GM12878 (cell line): Measurements from ENCODE around the gene TSNAX. TPM values are rescaled to one million over a fixed set of nuclear protein-coding genes. Genes with fewer than 3 reads are reported as not detected.

Experiments
- ATAC-seq: fragments of 200-7000 bp; cut with Tn5 transposase; 3 replicates; pipeline ENCODE4 v1.9.1; 2020; ENCODE audit warnings: mild to moderate bottlenecking, moderate library complexity
- BruUV-seq: library from RNA; stranded (reverse); fragments of 400-500 nt; replicated peaks from 2 replicates; lab custom pipeline; 2021; lab: Mats Ljungman, UMichigan
- CTCF ChIA-PET: fragments of 300-600 bp; sonication (Branson Sonifier 250); formaldehyde crosslinking; extraction: SDS; loops from one replicate; lab custom pipeline; 2021; ENCODE audit warnings: inconsistent platforms; lab: Yijun Ruan, JAX
- POLR2A ChIA-PET: fragments of 350-600 bp; formaldehyde crosslinking; extraction: SDS; loops from one replicate; lab custom pipeline; 2021; ENCODE audit warnings: inconsistent platforms; lab: Charles Lee
- RAD21 ChIA-PET: fragments of 300-600 bp; sonication (Branson Sonifier 250); formaldehyde crosslinking; loops from one replicate; lab custom pipeline; 2023; ENCODE audit warnings: antibody characterized with exemption; ENCODE audit not compliant: unreplicated experiment; lab: Charles Lee
- SMC1A ChIA-PET: fragments of 300-600 bp; sonication (Branson Sonifier 250); formaldehyde crosslinking; loops from one replicate; lab custom pipeline; 2023; ENCODE audit not compliant: unreplicated experiment, uncharacterized antibody; lab: Charles Lee
- DNase-seq: peaks from one replicate; pipeline ENCODE4 v3.0.0-alpha.2; 2011; ENCODE audit warnings: low read depth, low spot score
- FAIRE-seq: peaks from 3 replicates; lab custom pipeline; 2011; peaks lifted over from hg19 to GRCh38; lab: Jason Lieb, UNC
- H2AFZ ChIP-seq: 2 replicates; pipeline ENCODE4 v1.6.0; 2011; ENCODE audit warnings: low read depth, low read length, control low read depth; ENCODE audit not compliant: control insufficient read depth
- H3K27ac ChIP-seq: 2 replicates; pipeline ENCODE4 v1.5.1; 2011; ENCODE audit warnings: control low read depth; ENCODE audit not compliant: control insufficient read depth, insufficient read depth
- H3K27me3 ChIP-seq, 2 experiments: replicated peaks in 1 of 2; 2 replicates each; pipeline versions ENCODE4 v1.6.0 to v1.6.1; 2011; ENCODE audit warnings: low read length in 1 of 2; ENCODE audit not compliant: control insufficient read depth in 2 of 2, insufficient read depth in 2 of 2
- H3K36me3 ChIP-seq, 2 experiments: 2 replicates each; pipeline ENCODE4 v1.5.1; 2011; ENCODE audit warnings: low read length in 1 of 2; ENCODE audit not compliant: control insufficient read depth in 2 of 2, insufficient read depth in 2 of 2
- H3K4me1 ChIP-seq: 2 replicates; pipeline ENCODE4 v1.6.1; 2011; ENCODE audit warnings: mild to moderate bottlenecking, low read length, moderate library complexity, mixed read lengths; ENCODE audit not compliant: control insufficient read depth, insufficient read depth
- H3K4me2 ChIP-seq: 2 replicates; pipeline ENCODE4 v1.6.0; 2011; ENCODE audit warnings: control low read depth; ENCODE audit not compliant: control insufficient read depth, insufficient read depth
- H3K4me3 ChIP-seq: fragments of 200-600 bp; sonication (generic); 2 replicates; pipeline ENCODE4 v1.5.1; 2016
- H3K79me2 ChIP-seq: 2 replicates; pipeline ENCODE4 v1.6.0; 2011; ENCODE audit warnings: low read length; ENCODE audit not compliant: control insufficient read depth, insufficient read depth
- H3K9ac ChIP-seq: 2 replicates; pipeline ENCODE4 v1.8.0; 2011; ENCODE audit warnings: low read length, control low read depth, mixed read lengths; ENCODE audit not compliant: control insufficient read depth, insufficient read depth
- H3K9me3 ChIP-seq: replicated peaks from 3 replicates; pipeline ENCODE4 v1.5.1; 2011; ENCODE audit warnings: mild to moderate bottlenecking, low read length; ENCODE audit not compliant: control insufficient read depth, insufficient read depth
- H4K20me1 ChIP-seq: 2 replicates; pipeline ENCODE4 v1.6.0; 2011; ENCODE audit not compliant: control insufficient read depth, insufficient read depth
- CBFB ChIP-seq: IDR thresholded peaks from 2 replicates; pipeline ENCODE4 v1.6.1; 2016; ENCODE audit warnings: antibody characterized with exemption, low read depth
- CEBPB ChIP-seq, 2 experiments: fragments of 150-350 bp in 1 of 2; IDR thresholded peaks; 2 replicates each; pipeline ENCODE4 v1.6.1; 2012 to 2014; ENCODE audit warnings: low read depth in 2 of 2, low read length in 2 of 2, borderline replicate concordance in 1 of 2, inconsistent platforms in 1 of 2
- GATAD2B ChIP-seq: fragments of 450-650 bp; conservative IDR thresholded peaks from 2 replicates; pipeline ENCODE4 v1.6.1; 2017; ENCODE audit warnings: low read depth, mild to moderate bottlenecking, moderate library complexity
- HDGF ChIP-seq: fragments of 450-650 bp; IDR thresholded peaks from 2 replicates; pipeline ENCODE4 v1.6.1; 2016; ENCODE audit warnings: antibody characterized with exemption
- NBN ChIP-seq: fragments of 450-650 bp; IDR thresholded peaks from 2 replicates; pipeline ENCODE4 v1.6.1; 2016
- NFYB ChIP-seq: IDR thresholded peaks from 2 replicates; pipeline ENCODE4 v1.6.1; 2011; ENCODE audit warnings: low read depth, mild to moderate bottlenecking, low read length, improper control_type of control experiment, moderate library complexity; ENCODE audit not compliant: insufficient read depth
- SMAD1 ChIP-seq: fragments of 450-650 bp; IDR thresholded peaks from 2 replicates; pipeline ENCODE4 v1.6.1; 2018; ENCODE audit warnings: mild to moderate bottlenecking, low read depth; ENCODE audit not compliant: partially characterized antibody
- SREBF1 ChIP-seq: IDR thresholded peaks from 2 replicates; pipeline ENCODE4 v1.6.1; 2012; ENCODE audit warnings: mild to moderate bottlenecking, low read length
- YBX1 ChIP-seq: fragments of 450-650 bp; IDR thresholded peaks from 2 replicates; pipeline ENCODE4 v1.6.1; 2016; ENCODE audit warnings: antibody characterized with exemption
- ZBED1 ChIP-seq: IDR thresholded peaks from 2 replicates; pipeline ENCODE4 v1.6.1; 2016; ENCODE audit warnings: borderline replicate concordance
- ZNF622 ChIP-seq: fragments of 450-650 bp; IDR thresholded peaks from 2 replicates; pipeline ENCODE4 v1.6.1; 2017; ENCODE audit warnings: mild to moderate bottlenecking, inconsistent platforms
- WGBS: methylation state at CpG from one replicate; pipeline ENCODE4 v1.1.6; 2016; ENCODE audit warnings: low lambda C conversion rate; ENCODE audit not compliant: insufficient replicate concordance, insufficient coverage; ENCODE audit errors: missing lambda C conversion rate; 5-methylcytosine and 5-hydroxymethylcytosine counted together
- in situ Hi-C: fragments of 300-500 bp; cut with MboI; formaldehyde crosslinking; loops from 9 replicates; pipeline ENCODE4 v1.14.3; 2018; ENCODE audit warnings: mixed read lengths
- intact Hi-C: fragments of 100-400 bp; cut with micrococcal nuclease; formaldehyde crosslinking; loops from one replicate; pipeline ENCODE4 v1.14.2; 2022; ENCODE audit not compliant: unreplicated experiment
- polyA plus RNA-seq, 11 experiments: library from polyadenylated mRNA; depleted of rRNA in 4 of 11; unstranded in 6 of 11; stranded (reverse) in 5 of 11; fragments of >200 nt; fragmentation: Nextera tagmentation in 4 of 11; fragmentation: Illumina TruSeq in 1 of 11; extraction: Ambion mirVana in 4 of 11; extraction: Trizol in 1 of 11; gene quantifications; 1 replicate in 1 of 11; 2 replicates in 10 of 11; pipeline versions ENCODE4 v1.2.1 to v1.2.3, GENCODE V29; 2011 to 2016; ENCODE audit warnings: inconsistent platforms in 2 of 11, missing spikeins in 2 of 11, low read depth in 1 of 11
- total RNA-seq, 4 experiments: library from RNA; depleted of rRNA in 3 of 4; stranded (reverse); fragments of >200 nt in 3 of 4; fragmentation: Illumina TruSeq in 1 of 4; extraction: Trizol in 1 of 4; gene quantifications; 2 replicates each; pipeline versions ENCODE4 v1.2.1 to v1.2.3, GENCODE V29; 2013 to 2021
- TF ChIP-seq, protein P1 (sequence below): IDR thresholded peaks from 2 replicates; pipeline ENCODE4 v1.6.1; 2011; ENCODE audit warnings: low read depth, mild to moderate bottlenecking, low read length, moderate library complexity, borderline replicate concordance; ENCODE audit errors: extremely low read depth
- TF ChIP-seq, protein P2 (sequence below): IDR thresholded peaks from 2 replicates; pipeline ENCODE4 v1.6.1; 2012; ENCODE audit warnings: low read depth, low read length, improper control_type of control experiment
- TF ChIP-seq, protein P3 (sequence below), 3 experiments: IDR thresholded peaks in 2 of 3; conservative IDR thresholded peaks in 1 of 3; 2 replicates each; pipeline ENCODE4 v1.5.1; 2011; ENCODE audit warnings: low read depth in 3 of 3, low read length in 3 of 3, mild to moderate bottlenecking in 3 of 3, control low read depth in 2 of 3, moderate library complexity in 2 of 3, inconsistent platforms in 1 of 3, mixed read lengths in 1 of 3; ENCODE audit not compliant: control insufficient read depth in 2 of 3, insufficient read depth in 1 of 3; ENCODE audit errors: extremely low read depth in 1 of 3
- TF ChIP-seq, protein P4 (sequence below): fragments of 150-350 bp; IDR thresholded peaks from 2 replicates; pipeline ENCODE4 v1.6.1; 2016; ENCODE audit warnings: low read depth, low read length
- TF ChIP-seq, protein P5 (sequence below): fragments of 450-650 bp; IDR thresholded peaks from 2 replicates; pipeline ENCODE4 v1.6.1; 2016; ENCODE audit warnings: mild to moderate bottlenecking

Gene TSNAX
- total and polyA plus RNA-seq, 10 of the 15 experiments (the other 5 are each of a cell fraction or from before 2014, with no cell fraction given): 24.8 to 49.7 (median 35.6) TPM

DNA sequence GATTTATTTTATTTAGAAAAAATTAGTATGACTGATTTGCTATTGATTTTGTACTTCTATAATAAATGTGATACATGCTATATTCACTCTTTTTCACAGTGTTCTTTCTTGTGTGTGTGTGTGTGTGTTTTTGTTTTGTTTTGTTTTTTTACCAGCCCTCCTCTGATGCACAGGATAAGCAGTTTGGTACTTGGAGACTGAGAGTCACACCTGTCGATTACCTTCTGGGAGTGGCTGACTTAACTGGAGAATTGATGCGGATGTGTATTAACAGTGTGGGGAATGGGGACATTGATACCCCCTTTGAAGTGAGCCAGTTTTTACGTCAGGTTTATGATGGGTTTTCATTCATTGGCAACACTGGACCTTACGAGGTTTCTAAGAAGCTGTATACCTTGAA lies 35.9 kb downstream of the TSNAX start:
- in situ Hi-C loops: no loop called here
- H3K27ac ChIP-seq: no peak overlapping the region
- CTCF ChIA-PET: no interaction called here
- H4K20me1 ChIP-seq: no peaks in the 10 kb centered on the region
- H3K4me3 ChIP-seq: no peak overlapping the region
- FAIRE-seq (peak; percentile 49), DNase-seq (no peak), ATAC-seq (no peak)
- intact Hi-C loops: no loop called here
- no peaks in the 10 kb centered on the region for H3K79me2 ChIP-seq
- BruUV-seq: no TSS peak
- H3K4me1 ChIP-seq: no peaks in the 10 kb centered on the region
- H3K27me3 ChIP-seq: no peaks in the 10 kb centered on the region
- SMC1A ChIA-PET: interaction anchor here (0.7 kb wide), 1 partner anchor 253 kb away, joined by 3 read pairs; no protein-coding TSS in a partner anchor
- H3K36me3 ChIP-seq: peaks cover 0 to 14% of the 10 kb centered on the region in 2 experiments; a peak in 3 of 4 replicates
- no peak overlapping the region for H3K9ac ChIP-seq
- no peak overlapping the region for H2AFZ ChIP-seq
- RAD21 ChIA-PET: no interaction called here
- H3K9me3 ChIP-seq: no peaks in the 10 kb centered on the region
- POLR2A ChIA-PET: no interaction called here
- WGBS: 87% methylated on average over 4 of the region's 4 CpGs
- H3K4me2 ChIP-seq: no peak overlapping the region
- TF ChIP-seq, protein P1, sequence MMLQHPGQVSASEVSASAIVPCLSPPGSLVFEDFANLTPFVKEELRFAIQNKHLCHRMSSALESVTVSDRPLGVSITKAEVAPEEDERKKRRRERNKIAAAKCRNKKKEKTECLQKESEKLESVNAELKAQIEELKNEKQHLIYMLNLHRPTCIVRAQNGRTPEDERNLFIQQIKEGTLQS: no peak
- no peak for TF ChIP-seq CBFB
- TF ChIP-seq GATAD2B: no peak
- no peak for TF ChIP-seq HDGF
- TF ChIP-seq NFYB: no peak
- no peak for TF ChIP-seq ZNF622
- TF ChIP-seq NBN: no peak
- TF ChIP-seq YBX1: no peak
- TF ChIP-seq, protein P2, sequence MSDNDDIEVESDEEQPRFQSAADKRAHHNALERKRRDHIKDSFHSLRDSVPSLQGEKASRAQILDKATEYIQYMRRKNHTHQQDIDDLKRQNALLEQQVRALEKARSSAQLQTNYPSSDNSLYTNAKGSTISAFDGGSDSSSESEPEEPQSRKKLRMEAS: no peak
- TF ChIP-seq SREBF1: no peak
- TF ChIP-seq, protein P3, sequence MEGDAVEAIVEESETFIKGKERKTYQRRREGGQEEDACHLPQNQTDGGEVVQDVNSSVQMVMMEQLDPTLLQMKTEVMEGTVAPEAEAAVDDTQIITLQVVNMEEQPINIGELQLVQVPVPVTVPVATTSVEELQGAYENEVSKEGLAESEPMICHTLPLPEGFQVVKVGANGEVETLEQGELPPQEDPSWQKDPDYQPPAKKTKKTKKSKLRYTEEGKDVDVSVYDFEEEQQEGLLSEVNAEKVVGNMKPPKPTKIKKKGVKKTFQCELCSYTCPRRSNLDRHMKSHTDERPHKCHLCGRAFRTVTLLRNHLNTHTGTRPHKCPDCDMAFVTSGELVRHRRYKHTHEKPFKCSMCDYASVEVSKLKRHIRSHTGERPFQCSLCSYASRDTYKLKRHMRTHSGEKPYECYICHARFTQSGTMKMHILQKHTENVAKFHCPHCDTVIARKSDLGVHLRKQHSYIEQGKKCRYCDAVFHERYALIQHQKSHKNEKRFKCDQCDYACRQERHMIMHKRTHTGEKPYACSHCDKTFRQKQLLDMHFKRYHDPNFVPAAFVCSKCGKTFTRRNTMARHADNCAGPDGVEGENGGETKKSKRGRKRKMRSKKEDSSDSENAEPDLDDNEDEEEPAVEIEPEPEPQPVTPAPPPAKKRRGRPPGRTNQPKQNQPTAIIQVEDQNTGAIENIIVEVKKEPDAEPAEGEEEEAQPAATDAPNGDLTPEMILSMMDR (IDR thresholded peaks at IDR 0.05 in 2 of 3, conservative IDR thresholded peaks at IDR 0.05 in 1 of 3; ENCODE audit: control insufficient read depth in 2 of 3, extremely low read depth in 1 of 3, insufficient read depth in 1 of 3, low read depth in 3 of 3, low read length in 3 of 3): no peak
- TF ChIP-seq CEBPB (IDR thresholded peaks at IDR 0.05; ENCODE audit: borderline replicate concordance in 1 of 2, low read depth in 2 of 2, low read length in 2 of 2): no peak
- TF ChIP-seq, protein P4, sequence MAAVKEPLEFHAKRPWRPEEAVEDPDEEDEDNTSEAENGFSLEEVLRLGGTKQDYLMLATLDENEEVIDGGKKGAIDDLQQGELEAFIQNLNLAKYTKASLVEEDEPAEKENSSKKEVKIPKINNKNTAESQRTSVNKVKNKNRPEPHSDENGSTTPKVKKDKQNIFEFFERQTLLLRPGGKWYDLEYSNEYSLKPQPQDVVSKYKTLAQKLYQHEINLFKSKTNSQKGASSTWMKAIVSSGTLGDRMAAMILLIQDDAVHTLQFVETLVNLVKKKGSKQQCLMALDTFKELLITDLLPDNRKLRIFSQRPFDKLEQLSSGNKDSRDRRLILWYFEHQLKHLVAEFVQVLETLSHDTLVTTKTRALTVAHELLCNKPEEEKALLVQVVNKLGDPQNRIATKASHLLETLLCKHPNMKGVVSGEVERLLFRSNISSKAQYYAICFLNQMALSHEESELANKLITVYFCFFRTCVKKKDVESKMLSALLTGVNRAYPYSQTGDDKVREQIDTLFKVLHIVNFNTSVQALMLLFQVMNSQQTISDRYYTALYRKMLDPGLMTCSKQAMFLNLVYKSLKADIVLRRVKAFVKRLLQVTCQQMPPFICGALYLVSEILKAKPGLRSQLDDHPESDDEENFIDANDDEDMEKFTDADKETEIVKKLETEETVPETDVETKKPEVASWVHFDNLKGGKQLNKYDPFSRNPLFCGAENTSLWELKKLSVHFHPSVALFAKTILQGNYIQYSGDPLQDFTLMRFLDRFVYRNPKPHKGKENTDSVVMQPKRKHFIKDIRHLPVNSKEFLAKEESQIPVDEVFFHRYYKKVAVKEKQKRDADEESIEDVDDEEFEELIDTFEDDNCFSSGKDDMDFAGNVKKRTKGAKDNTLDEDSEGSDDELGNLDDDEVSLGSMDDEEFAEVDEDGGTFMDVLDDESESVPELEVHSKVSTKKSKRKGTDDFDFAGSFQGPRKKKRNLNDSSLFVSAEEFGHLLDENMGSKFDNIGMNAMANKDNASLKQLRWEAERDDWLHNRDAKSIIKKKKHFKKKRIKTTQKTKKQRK: no peak
- TF ChIP-seq, protein P5, sequence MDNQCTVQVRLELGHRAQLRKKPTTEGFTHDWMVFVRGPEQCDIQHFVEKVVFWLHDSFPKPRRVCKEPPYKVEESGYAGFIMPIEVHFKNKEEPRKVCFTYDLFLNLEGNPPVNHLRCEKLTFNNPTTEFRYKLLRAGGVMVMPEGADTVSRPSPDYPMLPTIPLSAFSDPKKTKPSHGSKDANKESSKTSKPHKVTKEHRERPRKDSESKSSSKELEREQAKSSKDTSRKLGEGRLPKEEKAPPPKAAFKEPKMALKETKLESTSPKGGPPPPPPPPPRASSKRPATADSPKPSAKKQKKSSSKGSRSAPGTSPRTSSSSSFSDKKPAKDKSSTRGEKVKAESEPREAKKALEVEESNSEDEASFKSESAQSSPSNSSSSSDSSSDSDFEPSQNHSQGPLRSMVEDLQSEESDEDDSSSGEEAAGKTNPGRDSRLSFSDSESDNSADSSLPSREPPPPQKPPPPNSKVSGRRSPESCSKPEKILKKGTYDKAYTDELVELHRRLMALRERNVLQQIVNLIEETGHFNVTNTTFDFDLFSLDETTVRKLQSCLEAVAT: no peak
- no peak for TF ChIP-seq SMAD1
- TF ChIP-seq ZBED1: no peak
